RWPE1 (cell line): ENCODE results near the gene SELENON.

Experiments used
- CTCF ChIA-PET: fragments of 350-600 bp; sonication (Branson Sonifier 250); formaldehyde crosslinking; extraction: SDS; loops from one replicate; lab custom pipeline; 2021; lab: Yijun Ruan, JAX
- POLR2A ChIA-PET: fragments of 400-600 bp; formaldehyde crosslinking; extraction: SDS; loops from one replicate; lab custom pipeline; 2020; ENCODE audit warnings: antibody characterized with exemption; ENCODE audit not compliant: low non-redundant PET; lab: Yijun Ruan, JAX
- DNase-seq: peaks from one replicate; pipeline ENCODE4 v3.0.0; 2012; ENCODE audit warnings: low spot score
- H3K27ac ChIP-seq: fragments of 450-650 bp; 2 replicates; pipeline ENCODE4 v1.5.1; 2017
- CTCF ChIP-seq: fragments of 450-650 bp; conservative IDR thresholded peaks from 2 replicates; pipeline ENCODE4 v1.5.1; 2017; ENCODE audit warnings: low read depth, mild to moderate bottlenecking

The SELENON gene

GRCh38 chr1:25770541-25771220 lies 29.3 kb upstream of the SELENON start:
- H3K27ac ChIP-seq, result no peak overlapping the region
- ChIA-PET POLR2A (no interaction called here), CTCF (interaction anchor here (0.6 kb wide), 1 partner anchor 192 kb away, joined by 3 read pairs; no protein-coding TSS in a partner anchor)
- DNase-seq, result no peak
- no peak for TF ChIP-seq CTCF

DNA sequence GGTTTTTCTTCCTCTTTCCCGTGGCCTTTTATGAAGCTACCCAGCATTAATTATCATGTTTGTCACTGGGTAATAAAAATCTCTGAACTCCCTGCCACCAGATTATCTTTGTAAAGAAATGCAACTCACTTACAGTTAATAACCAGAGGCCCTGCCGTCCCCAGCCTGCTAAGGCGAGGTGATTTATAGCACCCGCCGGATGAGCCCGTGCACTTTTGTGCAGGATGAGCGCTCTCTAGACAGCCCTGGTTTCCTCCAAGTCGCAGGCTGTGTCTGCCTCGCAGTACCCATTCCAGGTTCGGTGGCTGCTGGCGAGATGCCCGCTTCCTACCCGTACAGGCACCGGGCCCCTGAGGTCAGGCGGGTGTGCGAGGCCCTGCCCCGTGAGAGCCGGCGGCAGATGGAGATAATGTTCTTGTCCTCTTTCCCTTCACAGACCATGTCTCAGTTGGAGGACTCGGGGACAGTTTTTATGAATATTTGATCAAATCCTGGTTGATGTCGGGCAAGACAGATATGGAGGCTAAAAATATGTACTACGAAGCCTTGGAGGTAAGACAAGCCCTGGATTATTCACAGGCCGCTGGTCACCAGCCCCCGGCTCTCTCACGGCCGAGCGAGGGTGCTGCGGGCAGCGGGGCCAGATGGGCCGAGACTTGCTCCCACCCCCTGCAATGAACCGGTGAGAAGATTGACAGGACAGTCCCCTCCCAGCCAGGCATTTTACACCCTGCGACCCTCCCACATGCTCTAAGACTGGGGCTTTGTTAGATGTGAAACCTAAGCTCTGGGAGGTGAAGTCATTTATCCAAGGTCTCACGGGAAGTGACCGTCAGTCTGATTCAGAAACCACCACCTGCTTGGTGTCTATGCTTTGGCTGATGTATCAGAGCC lies 28.5 kb upstream of the SELENON start:
- POLR2A ChIA-PET, result no interaction called here
- DNase-seq, result no peak
- CTCF ChIA-PET, result no interaction called here
- no peak overlapping the region for H3K27ac ChIP-seq
- no peak for TF ChIP-seq CTCF

DNA sequence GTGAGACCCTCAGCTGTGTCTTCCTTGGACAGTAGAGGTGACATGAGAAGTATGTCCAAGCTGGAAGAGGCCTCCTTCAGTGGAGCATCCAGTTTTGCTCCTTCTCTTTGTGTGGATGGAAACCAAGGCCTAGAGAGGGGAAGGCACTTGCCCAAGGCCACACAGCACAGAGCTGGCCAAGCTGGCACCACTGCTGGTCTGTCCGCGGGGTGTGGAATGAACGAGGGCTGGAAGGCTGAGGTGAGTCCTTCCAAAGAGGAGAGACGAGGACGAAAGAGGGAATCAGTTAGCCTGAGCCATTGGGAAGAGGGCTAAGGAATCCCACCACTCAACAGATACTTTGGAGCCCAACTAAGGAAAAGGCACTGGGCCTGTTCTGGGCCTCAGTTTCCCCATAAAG lies 27.8 kb upstream of the SELENON start:
- no peak overlapping the region for H3K27ac ChIP-seq
- no peak for TF ChIP-seq CTCF
- POLR2A ChIA-PET, result no interaction called here
- CTCF ChIA-PET, result no interaction called here
- DNase-seq, result no peak

- POLR2A ChIA-PET, result no interaction called here
- no peak for TF ChIP-seq CTCF
- CTCF ChIA-PET, result no interaction called here
- no peak for DNase-seq
- no peak overlapping the region for H3K27ac ChIP-seq
Measured at GRCh38 chr1:25772692-25773245, 27.2 kb upstream of the SELENON start.

DNA sequence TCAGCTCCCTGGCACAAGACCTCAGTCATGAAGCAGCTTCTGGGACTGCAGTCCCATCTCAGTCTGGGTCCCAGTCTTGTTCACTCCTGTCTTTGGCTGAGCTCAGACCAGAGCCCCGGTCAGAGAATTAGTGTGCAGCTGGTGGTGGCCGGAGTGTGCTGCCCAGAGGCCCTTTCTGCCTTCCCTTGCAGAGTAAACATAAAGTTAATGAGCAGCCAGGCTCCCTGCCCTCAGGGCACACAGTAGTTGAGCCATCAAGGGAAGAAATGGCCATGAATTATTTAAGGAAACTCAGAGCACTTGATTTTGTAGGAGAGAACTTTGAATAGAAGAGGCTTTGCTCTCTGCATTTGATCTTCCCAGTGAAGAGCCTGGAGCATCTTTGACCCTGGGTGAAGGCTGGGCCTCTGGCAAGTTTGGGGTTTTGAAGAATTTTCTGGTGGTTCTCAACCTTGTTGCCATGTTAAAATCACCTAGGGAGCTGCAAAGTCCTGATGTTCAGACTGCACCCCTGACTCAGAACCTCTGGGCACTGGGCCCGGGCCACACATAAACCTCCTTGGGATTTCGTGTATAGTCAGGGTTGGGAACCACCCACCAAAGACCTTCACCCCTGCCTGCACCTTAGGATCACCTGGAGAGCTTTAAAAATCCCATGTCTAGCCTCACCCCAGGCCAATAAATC lies 26.4 kb upstream of the SELENON start:
- no peak for DNase-seq

More for the DNA sequence above, 26.4 kb upstream of the SELENON start:
- H3K27ac ChIP-seq, result no peak overlapping the region
- CTCF ChIA-PET, result no interaction called here
- TF ChIP-seq CTCF, result no peak
- POLR2A ChIA-PET, result no interaction called here
